Measurements from ENCODE around the gene PKD1. TPM values are rescaled to one million over a fixed set of nuclear protein-coding genes. Genes with fewer than 3 reads are reported as not detected.

The PKD1 gene
- total RNA-seq, 1 experiment from 2014 or later = 137 TPM

DNA sequence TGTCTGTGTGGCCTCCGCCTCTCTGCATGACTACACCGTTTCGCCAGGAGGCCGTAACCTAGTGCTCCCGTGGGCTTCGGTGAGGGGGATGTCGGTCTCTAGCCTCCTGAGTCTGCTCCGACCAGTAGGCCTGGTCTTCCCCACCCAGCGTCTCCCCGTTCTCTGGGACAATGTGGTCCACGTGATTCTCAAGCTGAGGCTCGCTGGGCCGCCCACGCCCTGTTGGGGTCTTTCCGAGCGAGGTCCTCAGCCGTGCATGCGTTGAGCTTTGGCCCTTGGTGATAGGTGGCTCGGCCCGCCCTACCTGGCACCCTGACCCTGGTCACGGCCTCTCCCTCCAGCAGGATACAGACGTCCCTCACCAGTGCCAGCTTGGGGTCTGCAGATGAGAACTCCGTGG, 57.0 kb downstream of the PKD1 start:
- H3K4me2 ChIP-seq (ENCODE audit: low read length) = no peak overlapping the region
- no peak overlapping the region for H3K27ac ChIP-seq (ENCODE audit: low read depth, low read length)
- H3K79me2 ChIP-seq (ENCODE audit: insufficient read depth, low read length) = no peaks in the 10 kb centered on the region
- H3K36me3 ChIP-seq (ENCODE audit: control insufficient read depth in 1 of 2, insufficient read depth in 2 of 2, low read length in 2 of 2) = no peaks in the 10 kb centered on the region
- no peak for TF ChIP-seq POLR2AphosphoS5 (IDR thresholded peaks at IDR 0.05; ENCODE audit: low read depth, low read length)
- TF ChIP-seq, protein P1, sequence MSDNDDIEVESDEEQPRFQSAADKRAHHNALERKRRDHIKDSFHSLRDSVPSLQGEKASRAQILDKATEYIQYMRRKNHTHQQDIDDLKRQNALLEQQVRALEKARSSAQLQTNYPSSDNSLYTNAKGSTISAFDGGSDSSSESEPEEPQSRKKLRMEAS (IDR thresholded peaks at IDR 0.05) = no peak
- TF ChIP-seq FOSL1 (IDR thresholded peaks at IDR 0.05; ENCODE audit: low read depth) = no peak
- TF ChIP-seq, protein P2, sequence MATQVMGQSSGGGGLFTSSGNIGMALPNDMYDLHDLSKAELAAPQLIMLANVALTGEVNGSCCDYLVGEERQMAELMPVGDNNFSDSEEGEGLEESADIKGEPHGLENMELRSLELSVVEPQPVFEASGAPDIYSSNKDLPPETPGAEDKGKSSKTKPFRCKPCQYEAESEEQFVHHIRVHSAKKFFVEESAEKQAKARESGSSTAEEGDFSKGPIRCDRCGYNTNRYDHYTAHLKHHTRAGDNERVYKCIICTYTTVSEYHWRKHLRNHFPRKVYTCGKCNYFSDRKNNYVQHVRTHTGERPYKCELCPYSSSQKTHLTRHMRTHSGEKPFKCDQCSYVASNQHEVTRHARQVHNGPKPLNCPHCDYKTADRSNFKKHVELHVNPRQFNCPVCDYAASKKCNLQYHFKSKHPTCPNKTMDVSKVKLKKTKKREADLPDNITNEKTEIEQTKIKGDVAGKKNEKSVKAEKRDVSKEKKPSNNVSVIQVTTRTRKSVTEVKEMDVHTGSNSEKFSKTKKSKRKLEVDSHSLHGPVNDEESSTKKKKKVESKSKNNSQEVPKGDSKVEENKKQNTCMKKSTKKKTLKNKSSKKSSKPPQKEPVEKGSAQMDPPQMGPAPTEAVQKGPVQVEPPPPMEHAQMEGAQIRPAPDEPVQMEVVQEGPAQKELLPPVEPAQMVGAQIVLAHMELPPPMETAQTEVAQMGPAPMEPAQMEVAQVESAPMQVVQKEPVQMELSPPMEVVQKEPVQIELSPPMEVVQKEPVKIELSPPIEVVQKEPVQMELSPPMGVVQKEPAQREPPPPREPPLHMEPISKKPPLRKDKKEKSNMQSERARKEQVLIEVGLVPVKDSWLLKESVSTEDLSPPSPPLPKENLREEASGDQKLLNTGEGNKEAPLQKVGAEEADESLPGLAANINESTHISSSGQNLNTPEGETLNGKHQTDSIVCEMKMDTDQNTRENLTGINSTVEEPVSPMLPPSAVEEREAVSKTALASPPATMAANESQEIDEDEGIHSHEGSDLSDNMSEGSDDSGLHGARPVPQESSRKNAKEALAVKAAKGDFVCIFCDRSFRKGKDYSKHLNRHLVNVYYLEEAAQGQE (IDR thresholded peaks at IDR 0.05; ENCODE audit: low read depth) = no peak
- no peak for TF ChIP-seq JUND (IDR thresholded peaks at IDR 0.05)
- no peak for TF ChIP-seq YY1 (IDR thresholded peaks at IDR 0.05; ENCODE audit: extremely low read depth, insufficient replicate concordance, low read depth, low read length)
- TF ChIP-seq CEBPB (IDR thresholded peaks at IDR 0.05; ENCODE audit: low read depth) = no peak
- no peaks in the 10 kb centered on the region for H3K9me2 ChIP-seq (ENCODE audit: insufficient read depth)
- no peaks in the 10 kb centered on the region for H3K9me3 ChIP-seq (ENCODE audit: control insufficient read depth in 1 of 2, insufficient read depth in 1 of 2, low read depth in 1 of 2, low read length in 2 of 2)
- H2AFZ ChIP-seq (ENCODE audit: low read depth, low read length, poor library complexity, severe bottlenecking) = no peak overlapping the region
- ChIA-PET RAD21 (ENCODE audit: low non-redundant PET in 1 of 2, low total read pairs in 2 of 2, uncharacterized antibody in 2 of 2, unreplicated experiment in 2 of 2) (no interaction called here), POLR2A (no interaction called here), CTCF (no interaction called here)
- DNase-seq (ENCODE audit: low read depth, low spot score) (no peak), ATAC-seq (no peak)
- H3K4me1 ChIP-seq (ENCODE audit: control insufficient read depth in 1 of 2, insufficient read depth in 2 of 2, low read length in 2 of 2) = no peaks in the 10 kb centered on the region
- intact Hi-C loops (cut with micrococcal nuclease) = no loop called here
- H3K9ac ChIP-seq (ENCODE audit: low read length) = no peak overlapping the region
- no peaks in the 10 kb centered on the region for H3K27me3 ChIP-seq (ENCODE audit: insufficient read depth, low read length)
- no peaks in the 10 kb centered on the region for H4K20me1 ChIP-seq (ENCODE audit: insufficient read depth)
- no TSS peak for BruUV-seq (replicated peaks)
- H3K4me3 ChIP-seq (replicated peaks in 1 of 2; ENCODE audit: low read depth in 1 of 2, low read length in 2 of 2) = no peak overlapping the region

DNA sequence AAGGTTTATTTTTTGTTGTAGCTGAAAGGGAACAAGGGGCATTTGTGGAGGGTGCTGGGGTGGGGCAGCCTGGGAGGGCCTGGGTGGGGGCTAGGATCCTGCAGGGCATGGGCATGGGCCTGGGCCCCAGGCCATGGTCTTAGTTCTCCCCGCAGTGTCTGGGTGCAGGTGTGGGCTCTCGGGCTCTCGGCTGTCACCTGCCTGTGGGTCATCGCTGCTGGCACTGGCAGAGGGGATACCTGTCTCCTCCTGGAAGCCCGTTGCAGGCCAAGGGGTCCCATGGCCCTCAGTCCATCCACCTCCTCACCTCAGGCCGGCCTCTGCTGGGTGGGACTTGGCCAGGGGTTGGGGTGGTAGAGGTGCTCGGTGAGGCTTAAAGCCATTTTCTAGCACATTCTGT, 57.6 kb downstream of the PKD1 start:
- Histone ChIP-seq H4K20me1 (ENCODE audit: insufficient read depth) (no peaks in the 10 kb centered on the region), H3K79me2 (ENCODE audit: insufficient read depth, low read length) (no peaks in the 10 kb centered on the region), H2AFZ (ENCODE audit: low read depth, low read length, poor library complexity, severe bottlenecking) (no peak overlapping the region), H3K36me3 (ENCODE audit: control insufficient read depth in 1 of 2, insufficient read depth in 2 of 2, low read length in 2 of 2) (no peaks in the 10 kb centered on the region), H3K4me3 (replicated peaks in 1 of 2; ENCODE audit: low read depth in 1 of 2, low read length in 2 of 2) (no peak overlapping the region), H3K27ac (ENCODE audit: low read depth, low read length) (no peak overlapping the region), H3K4me2 (ENCODE audit: low read length) (no peak overlapping the region), H3K27me3 (ENCODE audit: insufficient read depth, low read length) (no peaks in the 10 kb centered on the region), H3K9ac (ENCODE audit: low read length) (no peak overlapping the region), H3K9me2 (ENCODE audit: insufficient read depth) (no peaks in the 10 kb centered on the region), H3K9me3 (ENCODE audit: control insufficient read depth in 1 of 2, insufficient read depth in 1 of 2, low read depth in 1 of 2, low read length in 2 of 2) (no peaks in the 10 kb centered on the region), H3K4me1 (ENCODE audit: control insufficient read depth in 1 of 2, insufficient read depth in 2 of 2, low read length in 2 of 2) (no peaks in the 10 kb centered on the region)
- intact Hi-C loops (cut with micrococcal nuclease) = no loop called here
- DNase-seq (ENCODE audit: low read depth, low spot score) (no peak), ATAC-seq (no peak)
- ChIA-PET CTCF (no interaction called here), RAD21 (ENCODE audit: low non-redundant PET in 1 of 2, low total read pairs in 2 of 2, uncharacterized antibody in 2 of 2, unreplicated experiment in 2 of 2) (no interaction called here), POLR2A (no interaction called here)
- TF ChIP-seq FOSL1 (IDR thresholded peaks at IDR 0.05; ENCODE audit: low read depth) = no peak
- TF ChIP-seq ZFX (IDR thresholded peaks at IDR 0.05) = no peak
- TF ChIP-seq, protein P1 (IDR thresholded peaks at IDR 0.05) = no peak
- no peak for TF ChIP-seq CBX3 (IDR thresholded peaks at IDR 0.05; ENCODE audit: low read depth)
- TF ChIP-seq EZH2phosphoT487 (IDR thresholded peaks at IDR 0.05; ENCODE audit: borderline replicate concordance) = no peak
- TF ChIP-seq ELF1 (IDR thresholded peaks at IDR 0.05; ENCODE audit: borderline replicate concordance, low read depth) = no peak
- TF ChIP-seq RAD21 (IDR thresholded peaks at IDR 0.05; ENCODE audit: low read depth) = no peak
- TF ChIP-seq POLR2AphosphoS5 (IDR thresholded peaks at IDR 0.05; ENCODE audit: low read depth, low read length) = no peak
- TF ChIP-seq ZNF274 (IDR thresholded peaks at IDR 0.05; ENCODE audit: low read depth, low read length) = no peak
- no peak for TF ChIP-seq TCF7L2 (IDR thresholded peaks at IDR 0.05; ENCODE audit: borderline replicate concordance, extremely low read depth, insufficient read depth, insufficient read length)
- no peak for TF ChIP-seq POLR2A (IDR thresholded peaks at IDR 0.05; ENCODE audit: borderline replicate concordance, extremely low read depth, insufficient read depth, insufficient read length)
- TF ChIP-seq EGR1 (IDR thresholded peaks at IDR 0.05; ENCODE audit: low read depth) = no peak
- BruUV-seq (replicated peaks) = no TSS peak

All from HCT116 (cell line).